ENCODE results near the gene OR10H3. TPM values are rescaled to one million over a fixed set of nuclear protein-coding genes. Genes with fewer than 3 reads are reported as not detected.

OR10H3 gene
- total and polyA plus RNA-seq, 3 experiments from 2014 or later = not detected

- Mint-ChIP-seq H3K4me1 (peaks cover 0 to 9% (median 3%) of the 10 kb centered on the region in 3 donors), H3K4me3 (no peak overlapping the region), H3K36me3 (no peaks in the 10 kb centered on the region), H3K9me3 (peaks cover 0 to 2% (median 0%) of the 10 kb centered on the region in 5 donors), H3K27ac (no peak overlapping the region), H3K27me3 (peaks cover 19 to 55% of the 10 kb centered on the region in 2 donors)
- Histone ChIP-seq H3K27me3 (ENCODE audit: insufficient read depth, low read length, poor library complexity, severe bottlenecking) (no peaks in the 10 kb centered on the region), H3K4me3 (ENCODE audit: low read length) (no peak overlapping the region), H3K27ac (ENCODE audit: low read depth, low read length) (no peak overlapping the region), H3K9me3 (ENCODE audit: low read length) (no peaks in the 10 kb centered on the region), H3K36me3 (ENCODE audit: insufficient read depth, low read length) (no peaks in the 10 kb centered on the region), H3K4me1 (ENCODE audit: insufficient read depth, low read length) (no peaks in the 10 kb centered on the region)
- ChIA-PET POLR2A (no interaction called here), CTCF (no interaction called here)
- DNase-seq = no peak
Observed at GRCh38 chr19:15722956-15723355, 14.8 kb upstream of the OR10H3 start.

GRCh38 chr19:15727724-15728123, 10.1 kb upstream of the OR10H3 start, which contains the start of gene OR10H2:
Gene OR10H2, plus strand, starts transcription at chr19:15728024. Its CDS starts 20 bp downstream, at chr19:15728044.
- peaks cover 11 to 23% (median 15%) of the 10 kb centered on the region in 3 donors for H3K4me1 Mint-ChIP-seq
- POLR2A ChIA-PET = no interaction called here
- peaks cover 0 to 7% (median 0%) of the 10 kb centered on the region in 5 donors for H3K9me3 Mint-ChIP-seq

DNA sequence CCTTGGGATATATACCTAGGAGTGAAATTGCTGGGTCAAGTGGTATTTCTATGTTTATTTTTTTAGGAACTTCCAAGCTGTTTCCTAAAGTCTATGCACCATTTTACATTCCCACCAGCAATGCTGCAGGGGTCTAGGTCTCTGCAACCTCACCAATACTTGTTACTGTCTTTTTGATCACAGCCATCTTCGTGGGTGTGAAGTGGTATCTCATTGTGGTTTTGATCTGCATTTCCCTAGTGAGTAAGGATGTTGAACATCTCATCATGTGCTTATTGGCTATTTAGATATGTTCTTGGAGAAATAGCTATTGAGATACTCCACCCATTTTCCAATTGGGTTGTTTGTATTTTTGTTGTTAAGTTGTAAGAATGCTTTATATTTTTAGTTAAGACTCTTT, 7.2 kb upstream of the OR10H3 start:
- Histone ChIP-seq H3K36me3 (ENCODE audit: insufficient read depth, low read length) (no peaks in the 10 kb centered on the region), H3K4me3 (ENCODE audit: low read length) (no peak overlapping the region), H3K27ac (ENCODE audit: low read depth, low read length) (no peak overlapping the region), H3K27me3 (ENCODE audit: insufficient read depth, low read length, poor library complexity, severe bottlenecking) (no peaks in the 10 kb centered on the region), H3K4me1 (ENCODE audit: insufficient read depth, low read length) (no peaks in the 10 kb centered on the region), H3K9me3 (ENCODE audit: low read length) (no peaks in the 10 kb centered on the region)
- Mint-ChIP-seq H3K4me1 (peaks cover 13 to 23% (median 15%) of the 10 kb centered on the region in 3 donors), H3K4me3 (peak overlapping the region in 2 of 7 donors; percentile 40 to 51), H3K27me3 (peaks cover 11 to 39% of the 10 kb centered on the region in 2 donors), H3K9me3 (peaks cover 0 to 7% (median 0%) of the 10 kb centered on the region in 5 donors), H3K27ac (peak overlapping the region in 1 of 8 donors; percentile 44), H3K36me3 (no peaks in the 10 kb centered on the region)
- DNase-seq = no peak
- ChIA-PET CTCF (no interaction called here), POLR2A (no interaction called here)

More at GRCh38 chr19:15727724-15728123, 10.1 kb upstream of the OR10H3 start, which contains the start of gene OR10H2:
- CTCF ChIA-PET = no interaction called here
- no peaks in the 10 kb centered on the region for H3K9me3 ChIP-seq (ENCODE audit: low read length)
- H3K4me3 ChIP-seq (ENCODE audit: low read length) = no peak within 1 kb of the TSS
- H3K4me1 ChIP-seq (ENCODE audit: insufficient read depth, low read length) = no peaks in the 10 kb centered on the region
- peaks cover 11 to 56% of the 10 kb centered on the region in 2 donors for H3K27me3 Mint-ChIP-seq
- no peaks in the 10 kb centered on the region for H3K36me3 Mint-ChIP-seq
- H3K27ac ChIP-seq (ENCODE audit: low read depth, low read length) = no peak within 1 kb of the TSS
- no peaks in the 10 kb centered on the region for H3K36me3 ChIP-seq (ENCODE audit: insufficient read depth, low read length)
- no peak for DNase-seq
- no peak within 1 kb of the TSS for H3K27ac Mint-ChIP-seq
- no peaks in the 10 kb centered on the region for H3K27me3 ChIP-seq (ENCODE audit: insufficient read depth, low read length, poor library complexity, severe bottlenecking)
- H3K4me3 Mint-ChIP-seq = no peak within 1 kb of the TSS

- no peak overlapping the region for H3K27ac Mint-ChIP-seq
- no peaks in the 10 kb centered on the region for H3K27me3 ChIP-seq (ENCODE audit: insufficient read depth, low read length, poor library complexity, severe bottlenecking)
- H3K9me3 ChIP-seq (ENCODE audit: low read length) = no peaks in the 10 kb centered on the region
- no peak overlapping the region for H3K4me3 Mint-ChIP-seq
- POLR2A ChIA-PET = no interaction called here
- peaks cover 0 to 7% (median 0%) of the 10 kb centered on the region in 5 donors for H3K9me3 Mint-ChIP-seq
- DNase-seq = no peak
- CTCF ChIA-PET = no interaction called here
- no peak overlapping the region for H3K27ac ChIP-seq (ENCODE audit: low read depth, low read length)
- H3K36me3 ChIP-seq (ENCODE audit: insufficient read depth, low read length) = no peaks in the 10 kb centered on the region
- H3K4me3 ChIP-seq (ENCODE audit: low read length) = no peak overlapping the region
- peaks cover 11 to 16% (median 13%) of the 10 kb centered on the region in 3 donors for H3K4me1 Mint-ChIP-seq
- no peaks in the 10 kb centered on the region for H3K36me3 Mint-ChIP-seq
- no peaks in the 10 kb centered on the region for H3K4me1 ChIP-seq (ENCODE audit: insufficient read depth, low read length)
- H3K27me3 Mint-ChIP-seq = peaks cover 8 to 23% of the 10 kb centered on the region in 2 donors
Observed at GRCh38 chr19:15732388-15732787, 5.4 kb upstream of the OR10H3 start.

DNA sequence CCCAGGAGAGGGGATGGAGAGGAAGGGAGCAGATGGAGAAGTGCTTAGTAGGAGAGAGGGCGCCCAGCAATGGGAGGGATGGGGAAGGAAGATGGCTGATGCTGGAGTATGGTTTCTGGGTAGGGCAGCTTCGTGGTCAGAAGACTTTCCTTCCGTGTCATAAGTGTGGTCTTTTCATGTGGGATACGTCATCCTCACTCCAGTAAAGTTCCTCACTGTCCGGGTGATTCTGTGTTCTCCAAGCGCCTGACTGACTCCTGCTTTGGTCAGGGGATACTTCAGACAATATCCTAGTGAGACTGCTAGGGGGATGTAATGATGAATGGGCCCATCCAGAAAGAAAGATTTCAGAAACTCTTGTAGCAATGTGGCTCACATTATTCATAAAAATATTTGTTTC, 3.9 kb upstream of the OR10H3 start:
- Mint-ChIP-seq H3K4me3 (no peak overlapping the region), H3K27me3 (peaks cover 4 to 8% of the 10 kb centered on the region in 2 donors), H3K4me1 (peaks cover 11 to 15% (median 13%) of the 10 kb centered on the region in 3 donors), H3K36me3 (no peaks in the 10 kb centered on the region), H3K27ac (no peak overlapping the region), H3K9me3 (peaks cover 0 to 7% (median 0%) of the 10 kb centered on the region in 5 donors)
- CTCF ChIA-PET = no interaction called here
- POLR2A ChIA-PET = no interaction called here
- no peak overlapping the region for H3K27ac ChIP-seq (ENCODE audit: low read depth, low read length)
- no peak overlapping the region for H3K4me3 ChIP-seq (ENCODE audit: low read length)
- no peaks in the 10 kb centered on the region for H3K36me3 ChIP-seq (ENCODE audit: insufficient read depth, low read length)
- no peaks in the 10 kb centered on the region for H3K9me3 ChIP-seq (ENCODE audit: low read length)
- no peaks in the 10 kb centered on the region for H3K4me1 ChIP-seq (ENCODE audit: insufficient read depth, low read length)
- no peak for DNase-seq
- no peaks in the 10 kb centered on the region for H3K27me3 ChIP-seq (ENCODE audit: insufficient read depth, low read length, poor library complexity, severe bottlenecking)

- H3K27me3 Mint-ChIP-seq = peaks cover 19 to 46% of the 10 kb centered on the region in 2 donors
- H3K36me3 ChIP-seq (ENCODE audit: insufficient read depth, low read length) = no peaks in the 10 kb centered on the region
- no peak overlapping the region for H3K27ac Mint-ChIP-seq
- ChIA-PET POLR2A (no interaction called here), CTCF (no interaction called here)
- H3K27ac ChIP-seq (ENCODE audit: low read depth, low read length) = no peak overlapping the region
- no peak overlapping the region for H3K4me3 ChIP-seq (ENCODE audit: low read length)
- H3K4me1 Mint-ChIP-seq = no peaks in the 10 kb centered on the region
- no peaks in the 10 kb centered on the region for H3K4me1 ChIP-seq (ENCODE audit: insufficient read depth, low read length)
- H3K9me3 Mint-ChIP-seq = peaks cover 0 to 18% (median 10%) of the 10 kb centered on the region in 5 donors
- DNase-seq = no peak
- peaks cover 0 to 8% (median 4%) of the 10 kb centered on the region in 3 donors for H3K36me3 Mint-ChIP-seq
- peaks cover 3% of the 10 kb centered on the region for H3K27me3 ChIP-seq (ENCODE audit: insufficient read depth, low read length, poor library complexity, severe bottlenecking)
- H3K4me3 Mint-ChIP-seq = no peak overlapping the region
- H3K9me3 ChIP-seq (ENCODE audit: low read length) = no peaks in the 10 kb centered on the region
Observed at GRCh38 chr19:15740785-15741184, 3.0 kb downstream of the OR10H3 start.

- Histone ChIP-seq H3K27me3 (ENCODE audit: insufficient read depth, low read length, poor library complexity, severe bottlenecking) (no peaks in the 10 kb centered on the region), H3K27ac (ENCODE audit: low read depth, low read length) (no peak overlapping the region), H3K4me1 (ENCODE audit: insufficient read depth, low read length) (no peaks in the 10 kb centered on the region), H3K9me3 (ENCODE audit: low read length) (no peaks in the 10 kb centered on the region), H3K36me3 (ENCODE audit: insufficient read depth, low read length) (no peaks in the 10 kb centered on the region), H3K4me3 (ENCODE audit: low read length) (no peak overlapping the region)
- DNase-seq = no peak
- Mint-ChIP-seq H3K27me3 (peaks cover 27 to 65% of the 10 kb centered on the region in 2 donors), H3K4me1 (no peaks in the 10 kb centered on the region), H3K9me3 (peaks cover 0 to 3% (median 0%) of the 10 kb centered on the region in 5 donors), H3K27ac (no peak overlapping the region), H3K36me3 (no peaks in the 10 kb centered on the region), H3K4me3 (no peak overlapping the region)
- ChIA-PET CTCF (no interaction called here), POLR2A (no interaction called here)
Observed at GRCh38 chr19:15748239-15748638, 10.5 kb downstream of the OR10H3 start.

DNA sequence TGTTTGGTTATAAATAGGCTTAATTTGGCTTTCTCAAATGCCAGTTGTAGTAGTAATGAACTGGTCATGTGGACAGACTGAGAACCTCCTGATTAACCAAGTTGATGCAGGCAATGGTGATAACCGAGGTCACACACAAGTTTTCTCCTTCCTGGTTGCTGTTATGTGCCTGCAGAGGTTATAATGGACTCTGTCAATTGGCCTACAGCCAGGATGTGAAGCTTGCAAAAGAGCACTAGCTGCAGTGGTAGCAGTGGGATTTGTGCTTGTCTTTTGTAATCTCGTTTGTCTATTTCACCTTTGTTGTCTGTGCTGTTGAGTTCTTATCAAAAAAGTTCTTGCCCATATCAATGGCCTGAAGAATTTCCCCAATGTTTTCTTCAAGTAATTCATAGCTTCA, 20.6 kb downstream of the OR10H3 start:
- peaks cover 46 to 82% of the 10 kb centered on the region in 2 donors for H3K27me3 Mint-ChIP-seq
- H3K36me3 Mint-ChIP-seq = no peaks in the 10 kb centered on the region
- peaks cover 0 to 2% (median 0%) of the 10 kb centered on the region in 3 donors for H3K4me1 Mint-ChIP-seq
- H3K4me1 ChIP-seq (ENCODE audit: insufficient read depth, low read length) = no peaks in the 10 kb centered on the region
- H3K4me3 Mint-ChIP-seq = no peak overlapping the region
- no peak overlapping the region for H3K4me3 ChIP-seq (ENCODE audit: low read length)
- H3K27me3 ChIP-seq (ENCODE audit: insufficient read depth, low read length, poor library complexity, severe bottlenecking) = peaks cover 21% of the 10 kb centered on the region
- ChIA-PET POLR2A (no interaction called here), CTCF (no interaction called here)
- no peaks in the 10 kb centered on the region for H3K36me3 ChIP-seq (ENCODE audit: insufficient read depth, low read length)
- no peak overlapping the region for H3K27ac ChIP-seq (ENCODE audit: low read depth, low read length)
- peaks cover 0 to 7% (median 2%) of the 10 kb centered on the region in 5 donors for H3K9me3 Mint-ChIP-seq
- H3K27ac Mint-ChIP-seq = no peak overlapping the region
- H3K9me3 ChIP-seq (ENCODE audit: low read length) = no peaks in the 10 kb centered on the region
- no peak for DNase-seq
